ENCODE data around the gene TMEM39B.

GRCh38 chr1:32094746-32095521 is 22.2 kb downstream of the TMEM39B start:
- no peak for TF ChIP-seq POLR2AphosphoS5 (IDR thresholded peaks at IDR 0.05)
- no peak for TF ChIP-seq CTCF (IDR thresholded peaks at IDR 0.05)

All from breast epithelium (tissue), 3 donors.